Activated naive CD4-positive, alpha-beta T cell treated with anti-CD3 and anti-CD28 coated beads, Interleukin-2, amount 10 ng/mL, durations not matched to agents 7 days and 5 days (primary cell): Measurements from ENCODE around the gene NTRK1.

Experiments used
- CTCF ChIA-PET: fragments of 350-600 bp; sonication (Branson Sonifier 250); formaldehyde crosslinking; loops from one replicate; lab custom pipeline; 2021; ENCODE audit warnings: antibody characterized with exemption; lab: Charles Lee
- DNase-seq: peaks from one replicate; pipeline ENCODE4 v3.0.0-alpha.2; 2020
- H3K27ac Mint-ChIP-seq: one replicate; pipeline ENCODE4 v1.8.0; 2021; ENCODE audit warnings: mild to moderate bottlenecking, moderate library complexity, mixed read lengths
- H3K27me3 Mint-ChIP-seq: one replicate; pipeline ENCODE4 v1.8.0; 2021; ENCODE audit warnings: mild to moderate bottlenecking, mixed read lengths
- H3K36me3 Mint-ChIP-seq: one replicate; pipeline ENCODE4 v1.8.0; 2021; ENCODE audit warnings: mixed read lengths
- H3K4me1 Mint-ChIP-seq: one replicate; pipeline ENCODE4 v1.8.0; 2021; ENCODE audit warnings: mixed read lengths
- H3K4me3 Mint-ChIP-seq: one replicate; pipeline ENCODE4 v1.8.0; 2021; ENCODE audit warnings: mild to moderate bottlenecking, moderate library complexity, mixed read lengths
- H3K9me3 Mint-ChIP-seq: one replicate; pipeline ENCODE4 v1.8.0; 2021; ENCODE audit warnings: mixed read lengths

Gene NTRK1

GRCh38 chr1:156865865-156866248 is 5.2 kb downstream of the NTRK1 start:
- H3K4me3 Mint-ChIP-seq, result no peak overlapping the region
- peaks cover 82% of the 10 kb centered on the region for H3K27me3 Mint-ChIP-seq
- CTCF ChIA-PET, result interaction anchor here (1.3 to 7.9 kb wide), 2 partner anchors 23 to 59 kb away, joined by 4 to 100 read pairs; partner anchors contain the start of gene PEAR1
- H3K27ac Mint-ChIP-seq, result no peak overlapping the region
- H3K9me3 Mint-ChIP-seq, result no peaks in the 10 kb centered on the region
- peaks cover 66% of the 10 kb centered on the region for H3K4me1 Mint-ChIP-seq
- H3K36me3 Mint-ChIP-seq, result no peaks in the 10 kb centered on the region
- DNase-seq, result no peak

- CTCF ChIA-PET, result interaction anchor here (1.3 to 7.9 kb wide), 2 partner anchors 23 to 59 kb away, joined by 4 to 100 read pairs; partner anchors contain the start of gene PEAR1
- Mint-ChIP-seq H3K27ac (no peak overlapping the region), H3K9me3 (no peaks in the 10 kb centered on the region), H3K36me3 (no peaks in the 10 kb centered on the region), H3K4me3 (no peak overlapping the region), H3K27me3 (peaks cover 82% of the 10 kb centered on the region), H3K4me1 (peaks cover 68% of the 10 kb centered on the region)
- DNase-seq, result peak; percentile 41
Observed at GRCh38 chr1:156866249-156866909, 5.7 kb downstream of the NTRK1 start.

GRCh38 chr1:156868341-156868740 is 7.7 kb downstream of the NTRK1 start:
- H3K36me3 Mint-ChIP-seq, result no peaks in the 10 kb centered on the region
- H3K27ac Mint-ChIP-seq, result no peak overlapping the region
- CTCF ChIA-PET, result interaction anchor here (1.1 to 3.5 kb wide), 2 partner anchors 7 to 29 kb away, joined by 3 to 22 read pairs; partner anchors contain the start of gene NTRK1

GRCh38 chr1:156869455-156869854 is 8.8 kb downstream of the NTRK1 start:
- Mint-ChIP-seq H3K36me3 (no peaks in the 10 kb centered on the region), H3K27ac (no peak overlapping the region)
- CTCF ChIA-PET, result interaction anchor here (1.1 to 3.5 kb wide), 3 partner anchors 8 to 30 kb away, joined by 3 to 22 read pairs (median 7); partner anchors contain the start of gene NTRK1

More at GRCh38 chr1:156868341-156868740, 7.7 kb downstream of the NTRK1 start:
- no peaks in the 10 kb centered on the region for H3K9me3 Mint-ChIP-seq
- H3K27me3 Mint-ChIP-seq, result peaks cover 70% of the 10 kb centered on the region
- no peak for DNase-seq
- peaks cover 52% of the 10 kb centered on the region for H3K4me1 Mint-ChIP-seq
- H3K4me3 Mint-ChIP-seq, result no peak overlapping the region

GRCh38 chr1:156873659-156874058 is 13.0 kb downstream of the NTRK1 start:
- Mint-ChIP-seq H3K9me3 (no peaks in the 10 kb centered on the region), H3K4me1 (peaks cover 7% of the 10 kb centered on the region), H3K36me3 (no peaks in the 10 kb centered on the region), H3K27me3 (peaks cover 83% of the 10 kb centered on the region), H3K27ac (no peak overlapping the region), H3K4me3 (no peak overlapping the region)
- no peak for DNase-seq
- CTCF ChIA-PET, result interaction anchor here (0.7 to 3.0 kb wide), 3 partner anchors 14 to 73 kb away, joined by 3 to 11 read pairs (median 8); partner anchors contain the start of gene INSRR

More at GRCh38 chr1:156869455-156869854, 8.8 kb downstream of the NTRK1 start:
- peaks cover 70% of the 10 kb centered on the region for H3K27me3 Mint-ChIP-seq
- no peak for DNase-seq
- H3K4me1 Mint-ChIP-seq, result peaks cover 40% of the 10 kb centered on the region
- no peak overlapping the region for H3K4me3 Mint-ChIP-seq
- H3K9me3 Mint-ChIP-seq, result no peaks in the 10 kb centered on the region

- Mint-ChIP-seq H3K9me3 (no peaks in the 10 kb centered on the region), H3K27ac (no peak overlapping the region), H3K36me3 (no peaks in the 10 kb centered on the region), H3K4me1 (peaks cover 5% of the 10 kb centered on the region), H3K27me3 (peaks cover 83% of the 10 kb centered on the region), H3K4me3 (no peak overlapping the region)
- CTCF ChIA-PET, result interaction anchor here (1.0 to 3.0 kb wide), 3 partner anchors 15 to 184 kb away, joined by 3 to 11 read pairs (median 8); partner anchors contain the start of gene INSRR
- no peak for DNase-seq
Observed at GRCh38 chr1:156874142-156874541, 13.5 kb downstream of the NTRK1 start.

GRCh38 chr1:156874572-156875340 is 14.1 kb downstream of the NTRK1 start:
- Mint-ChIP-seq H3K9me3 (no peaks in the 10 kb centered on the region), H3K27ac (no peak overlapping the region), H3K27me3 (peaks cover 80% of the 10 kb centered on the region), H3K4me3 (no peak overlapping the region), H3K4me1 (peaks cover 5% of the 10 kb centered on the region), H3K36me3 (no peaks in the 10 kb centered on the region)
- CTCF ChIA-PET, result interaction anchor here (1.0 to 3.0 kb wide), 3 partner anchors 13 to 185 kb away, joined by 3 to 11 read pairs (median 4); no protein-coding TSS in a partner anchor
- no peak for DNase-seq

GRCh38 chr1:156875341-156875615 is 14.6 kb downstream of the NTRK1 start:
- Mint-ChIP-seq H3K4me1 (peaks cover 5% of the 10 kb centered on the region), H3K27ac (no peak overlapping the region), H3K9me3 (no peaks in the 10 kb centered on the region), H3K4me3 (no peak overlapping the region), H3K27me3 (peaks cover 80% of the 10 kb centered on the region), H3K36me3 (no peaks in the 10 kb centered on the region)
- DNase-seq, result no peak
- CTCF ChIA-PET, result interaction anchor here (1.0 to 3.0 kb wide), 3 partner anchors 14 to 186 kb away, joined by 3 to 11 read pairs (median 4); no protein-coding TSS in a partner anchor

GRCh38 chr1:156876281-156876680 is 15.6 kb downstream of the NTRK1 start:
- Mint-ChIP-seq H3K4me3 (no peak overlapping the region), H3K9me3 (no peaks in the 10 kb centered on the region), H3K4me1 (no peaks in the 10 kb centered on the region), H3K27me3 (peaks cover 81% of the 10 kb centered on the region), H3K36me3 (no peaks in the 10 kb centered on the region), H3K27ac (no peak overlapping the region)
- CTCF ChIA-PET, result interaction anchor here (0.9 to 1.6 kb wide), 3 partner anchors 15 to 150 kb away, joined by 3 to 4 read pairs (median 4); no protein-coding TSS in a partner anchor
- no peak for DNase-seq

GRCh38 chr1:156877433-156878170 is 16.9 kb downstream of the NTRK1 start:
- H3K9me3 Mint-ChIP-seq, result no peaks in the 10 kb centered on the region
- H3K4me3 Mint-ChIP-seq, result no peak overlapping the region
- no peak for DNase-seq
- no peaks in the 10 kb centered on the region for H3K36me3 Mint-ChIP-seq
- CTCF ChIA-PET, result interaction anchor here (0.7 to 1.2 kb wide), 2 partner anchors 13 to 17 kb away, joined by 3 to 5 read pairs; partner anchors contain the start of gene NTRK1
- H3K4me1 Mint-ChIP-seq, result no peaks in the 10 kb centered on the region
- peaks cover 85% of the 10 kb centered on the region for H3K27me3 Mint-ChIP-seq
- no peak overlapping the region for H3K27ac Mint-ChIP-seq

- Mint-ChIP-seq H3K4me1 (no peaks in the 10 kb centered on the region), H3K27ac (no peak overlapping the region), H3K27me3 (peaks cover 90% of the 10 kb centered on the region), H3K36me3 (no peaks in the 10 kb centered on the region), H3K4me3 (no peak overlapping the region), H3K9me3 (no peaks in the 10 kb centered on the region)
- no peak for DNase-seq
- CTCF ChIA-PET, result interaction anchor here (1.4 to 2.0 kb wide), 3 partner anchors 9 to 40 kb away, joined by 3 to 7 read pairs (median 4); partner anchors contain the start of gene LRRC71
Observed at GRCh38 chr1:156879876-156880275, 19.2 kb downstream of the NTRK1 start.

GRCh38 chr1:156880473-156880872 is 19.8 kb downstream of the NTRK1 start:
- CTCF ChIA-PET, result interaction anchor here (0.8 to 2.0 kb wide), 7 partner anchors 9 to 83 kb away, joined by 3 to 9 read pairs (median 4); partner anchors contain the start of gene LRRC71
- H3K27me3 Mint-ChIP-seq, result peaks cover 88% of the 10 kb centered on the region
- no peak overlapping the region for H3K4me3 Mint-ChIP-seq
- no peaks in the 10 kb centered on the region for H3K4me1 Mint-ChIP-seq
- no peaks in the 10 kb centered on the region for H3K36me3 Mint-ChIP-seq
- DNase-seq, result no peak
- no peaks in the 10 kb centered on the region for H3K9me3 Mint-ChIP-seq
- no peak overlapping the region for H3K27ac Mint-ChIP-seq

- no peaks in the 10 kb centered on the region for H3K4me1 Mint-ChIP-seq
- CTCF ChIA-PET, result interaction anchor here (0.8 to 1.7 kb wide), 7 partner anchors 8 to 84 kb away, joined by 3 to 9 read pairs (median 4); partner anchors contain the start of gene LRRC71
- H3K27ac Mint-ChIP-seq, result no peak overlapping the region
- H3K9me3 Mint-ChIP-seq, result no peaks in the 10 kb centered on the region
- no peak overlapping the region for H3K4me3 Mint-ChIP-seq
- DNase-seq, result no peak
- peaks cover 88% of the 10 kb centered on the region for H3K27me3 Mint-ChIP-seq
- H3K36me3 Mint-ChIP-seq, result no peaks in the 10 kb centered on the region
Observed at GRCh38 chr1:156881101-156881500, 20.4 kb downstream of the NTRK1 start.
